Lung (tissue), 12 donors: ENCODE measurements around the gene DTX3. TPM values are rescaled to one million over a fixed set of nuclear protein-coding genes. Genes with fewer than 3 reads are reported as not detected.

ENCODE experiments used
- ATAC-seq: fragments of 200-7000 bp; cut with Tn5 transposase; one replicate; pipeline ENCODE4 v1.9.1; 2020; ENCODE audit warnings: moderate number of reproducible peaks; ENCODE audit not compliant: insufficient read depth, low FRiP score
- DNase-seq, 3 donors: peaks; one replicate each; pipeline ENCODE4 v3.0.0-alpha.2; 2013 to 2017
- H3K27ac ChIP-seq, 2 donors: one replicate each; pipeline ENCODE4 v1.5.1; 2013; ENCODE audit warnings: mild to moderate bottlenecking in 2 of 2, moderate library complexity in 2 of 2, control low read depth in 1 of 2, inconsistent platforms in 1 of 2, low read depth in 1 of 2, low read length in 1 of 2
- H3K27me3 ChIP-seq, 3 donors: one replicate each; pipeline ENCODE4 v1.5.1; 2013; ENCODE audit warnings: low read length in 2 of 3; ENCODE audit not compliant: control insufficient read depth in 3 of 3, insufficient read depth in 3 of 3
- H3K36me3 ChIP-seq, 4 donors: one replicate each; pipeline ENCODE4 v1.5.1; 2013; ENCODE audit warnings: low read length in 4 of 4, mild to moderate bottlenecking in 1 of 4, moderate library complexity in 1 of 4; ENCODE audit not compliant: control insufficient read depth in 4 of 4, insufficient read depth in 4 of 4
- H3K4me1 ChIP-seq, 5 donors: one replicate each; pipeline ENCODE4 v1.5.1; 2013; ENCODE audit warnings: low read length in 5 of 5, mild to moderate bottlenecking in 2 of 5, moderate library complexity in 1 of 5; ENCODE audit not compliant: control insufficient read depth in 5 of 5, insufficient read depth in 5 of 5
- H3K4me3 ChIP-seq: one replicate; pipeline ENCODE4 v1.5.1; 2013; ENCODE audit warnings: mild to moderate bottlenecking, control low read depth, moderate library complexity
- H3K9ac ChIP-seq, 2 donors: one replicate each; pipeline ENCODE4 v1.5.1; 2013; ENCODE audit warnings: low read length in 2 of 2, control low read depth in 1 of 2; ENCODE audit not compliant: insufficient read depth in 1 of 2
- H3K9me3 ChIP-seq, 4 donors: one replicate each; pipeline ENCODE4 v1.5.1; 2013; ENCODE audit warnings: low read length in 3 of 4, mild to moderate bottlenecking in 1 of 4, moderate library complexity in 1 of 4; ENCODE audit not compliant: control insufficient read depth in 4 of 4, insufficient read depth in 3 of 4
- WGBS, 2 donors: extraction: QIAGEN DNeasy Blood & Tissue Kit; methylation state at CpG; one replicate each; pipeline ENCODE4 v1.1.7; 2013; 5-methylcytosine and 5-hydroxymethylcytosine counted together
- polyA plus RNA-seq, 2 donors: library from polyadenylated mRNA; stranded (reverse); fragments of 200-250 nt; gene quantifications; one replicate each; pipeline ENCODE4 v1.2.1, GENCODE V29; 2013
- total RNA-seq, 2 donors: library from RNA; depleted of rRNA in 1 of 2; stranded (reverse); fragments of >200 nt in 1 of 2; gene quantifications; one replicate each; pipeline ENCODE4 v1.2.1, GENCODE V29; 2014 to 2021
- TF ChIP-seq, protein P1 (sequence below): IDR thresholded peaks from 2 replicates; pipeline ENCODE4 v1.5.1; 2012; ENCODE audit warnings: mild to moderate bottlenecking; ENCODE audit errors: control extremely low read depth, extremely low read depth
- donor health status: control.
- donor health status: control.
- donor health status: Bipolar disorder and iron deficiency.
- donor health status: healthy.
- donor health status: DM: yes; HTN: yes; CAD: no.

DTX3 gene
- total and polyA plus RNA-seq, 4 donors, result 13.9 to 40.1 (median 24.9) TPM

DNA sequence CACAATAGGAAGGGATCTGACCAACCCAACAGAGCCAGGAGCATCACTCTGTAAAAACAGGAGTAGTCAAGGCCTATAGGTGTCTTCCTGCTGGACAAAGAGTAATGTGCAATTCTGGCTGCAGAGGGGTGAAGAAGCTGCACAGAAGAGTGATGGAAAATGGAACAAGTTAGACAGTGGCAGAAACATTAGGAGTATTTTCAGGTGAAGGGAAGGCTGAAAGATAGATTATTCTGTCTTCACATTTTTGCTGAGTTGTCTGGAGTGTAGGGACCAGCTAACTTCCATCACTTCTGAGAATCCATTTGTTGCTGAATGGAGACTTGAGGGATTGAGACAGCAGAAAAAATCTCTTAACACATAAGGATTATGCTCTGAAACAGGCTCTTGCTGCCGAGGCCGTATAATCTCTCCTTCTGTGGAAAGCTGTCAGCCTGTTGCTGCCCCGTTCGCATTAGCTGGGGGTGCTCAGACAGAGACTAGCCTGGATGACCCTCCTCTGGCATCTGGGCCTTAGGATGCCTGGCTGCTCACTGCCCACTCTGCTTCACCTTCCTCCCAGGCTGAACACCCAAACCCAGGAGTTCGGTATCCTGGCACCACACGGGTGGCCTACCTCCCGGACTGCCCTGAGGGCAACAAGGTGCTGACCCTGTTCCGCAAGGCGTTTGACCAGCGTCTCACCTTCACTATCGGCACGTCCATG, 3.5 kb downstream of the DTX3 start:
- H3K27ac ChIP-seq, result no peak overlapping the region
- H3K27me3 ChIP-seq, result peaks cover 0 to 4% (median 0%) of the 10 kb centered on the region in 3 donors
- TF ChIP-seq, protein P1, sequence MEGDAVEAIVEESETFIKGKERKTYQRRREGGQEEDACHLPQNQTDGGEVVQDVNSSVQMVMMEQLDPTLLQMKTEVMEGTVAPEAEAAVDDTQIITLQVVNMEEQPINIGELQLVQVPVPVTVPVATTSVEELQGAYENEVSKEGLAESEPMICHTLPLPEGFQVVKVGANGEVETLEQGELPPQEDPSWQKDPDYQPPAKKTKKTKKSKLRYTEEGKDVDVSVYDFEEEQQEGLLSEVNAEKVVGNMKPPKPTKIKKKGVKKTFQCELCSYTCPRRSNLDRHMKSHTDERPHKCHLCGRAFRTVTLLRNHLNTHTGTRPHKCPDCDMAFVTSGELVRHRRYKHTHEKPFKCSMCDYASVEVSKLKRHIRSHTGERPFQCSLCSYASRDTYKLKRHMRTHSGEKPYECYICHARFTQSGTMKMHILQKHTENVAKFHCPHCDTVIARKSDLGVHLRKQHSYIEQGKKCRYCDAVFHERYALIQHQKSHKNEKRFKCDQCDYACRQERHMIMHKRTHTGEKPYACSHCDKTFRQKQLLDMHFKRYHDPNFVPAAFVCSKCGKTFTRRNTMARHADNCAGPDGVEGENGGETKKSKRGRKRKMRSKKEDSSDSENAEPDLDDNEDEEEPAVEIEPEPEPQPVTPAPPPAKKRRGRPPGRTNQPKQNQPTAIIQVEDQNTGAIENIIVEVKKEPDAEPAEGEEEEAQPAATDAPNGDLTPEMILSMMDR, result no peak
- WGBS, 2 donors, result 88 to 95% methylated on average over 12 of the region's 12 CpGs
- H3K4me1 ChIP-seq, result peaks cover 5 to 46% (median 10%) of the 10 kb centered on the region in 5 donors
- H3K9ac ChIP-seq, result no peak overlapping the region
- no peak overlapping the region for H3K4me3 ChIP-seq
- ATAC-seq (no peak), DNase-seq (no peak)
- no peaks in the 10 kb centered on the region for H3K9me3 ChIP-seq
- H3K36me3 ChIP-seq, result peaks cover 0 to 8% (median 4%) of the 10 kb centered on the region in 4 donors

DNA sequence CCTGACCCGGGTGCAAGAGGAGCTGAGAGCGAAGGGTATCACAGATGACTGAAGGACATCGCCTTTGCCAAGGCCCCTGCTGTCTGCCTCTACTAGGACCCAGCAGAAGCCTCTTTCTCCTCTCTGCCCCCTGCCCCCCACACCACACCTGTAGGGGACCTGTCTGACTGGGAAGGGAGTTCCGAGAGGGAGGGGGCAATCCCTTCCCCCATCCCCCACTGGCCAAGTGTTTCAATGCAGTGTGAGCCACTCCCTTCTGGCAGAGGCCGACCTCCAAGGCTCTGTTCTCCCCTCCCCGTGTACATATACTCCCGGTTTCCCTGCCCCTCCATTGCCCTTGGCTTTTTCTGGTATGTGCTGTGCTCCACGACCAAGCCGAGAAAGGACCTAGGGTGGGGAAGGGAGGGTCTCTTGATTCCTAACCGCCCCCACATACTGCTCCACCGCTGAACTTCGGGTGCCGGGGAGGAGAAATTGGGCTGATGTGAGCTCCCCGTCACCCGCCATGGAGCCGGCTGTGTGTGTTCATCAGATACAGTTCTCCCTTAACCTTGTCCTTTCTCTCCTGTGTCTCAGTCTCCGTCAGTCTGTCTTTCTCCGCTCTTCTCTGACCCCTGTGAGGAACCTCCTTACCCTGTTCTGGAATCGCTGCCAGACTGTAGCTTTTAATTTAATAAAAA, 4.6 kb downstream of the DTX3 start:
- 74 to 85% methylated on average over 19 of the region's 19 CpGs for WGBS, 2 donors
- Histone ChIP-seq H3K9me3 (no peaks in the 10 kb centered on the region), H3K27ac (no peak overlapping the region), H3K4me3 (no peak overlapping the region), H3K27me3 (peaks cover 0 to 4% (median 0%) of the 10 kb centered on the region in 3 donors), H3K36me3 (peaks cover 0 to 16% (median 4%) of the 10 kb centered on the region in 4 donors), H3K4me1 (peaks cover 0 to 35% (median 8%) of the 10 kb centered on the region in 5 donors), H3K9ac (no peak overlapping the region)
- no peak for ATAC-seq
- TF ChIP-seq, protein P1, result no peak
- no peak for DNase-seq

DNA sequence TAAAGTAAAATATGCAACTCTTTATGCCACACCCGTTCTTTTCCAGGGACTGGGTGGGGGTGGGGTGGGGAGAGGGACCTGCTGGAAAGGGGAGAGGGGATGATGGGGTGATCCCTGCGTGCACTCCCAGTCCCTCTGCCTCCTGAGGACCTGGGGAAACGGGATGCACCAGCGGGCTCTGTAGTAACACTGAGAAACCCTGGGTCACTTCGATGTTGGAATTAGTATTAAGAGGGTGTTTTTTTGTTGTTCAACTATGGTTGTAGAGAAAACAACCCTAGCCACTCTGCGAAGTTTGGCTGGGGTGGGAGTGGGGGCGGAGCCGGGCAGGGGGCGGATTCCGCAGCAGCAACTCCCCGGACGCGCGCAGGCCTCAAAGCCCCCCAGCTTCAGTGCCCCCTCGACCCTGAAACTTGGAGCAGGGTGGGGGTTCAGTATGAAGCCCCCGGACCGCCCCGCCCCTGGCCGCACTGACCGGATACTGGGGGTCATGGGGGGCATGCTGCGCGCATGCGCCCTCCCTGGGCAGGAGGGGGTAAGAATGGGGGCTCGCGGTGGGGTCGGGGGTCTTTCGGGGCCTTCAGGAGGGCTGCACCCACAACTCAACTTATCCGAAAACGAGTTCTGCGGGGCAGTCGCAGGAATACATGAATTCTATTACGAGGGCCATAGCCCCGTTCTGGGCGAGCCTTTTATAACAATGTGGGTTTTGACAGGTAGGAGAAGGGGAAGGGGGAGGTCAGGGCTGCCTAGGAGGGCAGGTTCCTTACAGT, 5.3 kb downstream of the DTX3 start:
- WGBS, 2 donors, result 32 to 44% methylated on average over 27 to 34 of the region's 34 CpGs
- H3K9me3 ChIP-seq, result no peaks in the 10 kb centered on the region
- ATAC-seq, result no peak
- peaks cover 0 to 31% (median 4%) of the 10 kb centered on the region in 5 donors for H3K4me1 ChIP-seq
- no peak overlapping the region for H3K4me3 ChIP-seq
- H3K9ac ChIP-seq, result peak overlapping the region in 1 of 2 donors; percentile 23
- H3K27me3 ChIP-seq, result peaks cover 0 to 4% (median 0%) of the 10 kb centered on the region in 3 donors
- TF ChIP-seq, protein P1, result no peak
- peak; percentile 47 to 68 (median 57) for DNase-seq
- peaks cover 0 to 16% (median 4%) of the 10 kb centered on the region in 4 donors for H3K36me3 ChIP-seq
- peak overlapping the region; percentile 17 to 73 for H3K27ac ChIP-seq
